ENCODE results near the gene MRPS14.

The MRPS14 gene

DNA sequence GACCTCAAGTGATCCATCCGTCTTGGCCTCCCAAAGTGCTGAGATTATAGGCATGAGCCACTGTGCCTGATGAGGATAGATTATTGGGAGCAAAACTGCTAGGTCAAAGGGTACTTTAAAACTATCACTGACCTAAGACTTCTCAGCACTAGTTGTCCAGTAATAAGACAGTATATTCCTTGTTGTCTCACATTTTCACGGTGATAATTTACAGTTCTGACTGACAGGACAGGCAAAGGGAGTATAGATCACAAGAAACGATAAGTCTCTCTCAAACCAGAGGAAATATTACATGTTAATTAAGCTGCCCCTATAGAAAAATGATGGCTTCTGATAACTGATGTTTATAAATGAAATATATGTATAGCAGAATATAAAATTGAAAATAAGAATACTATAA, 3.7 kb downstream of the MRPS14 start:
- no peak for DNase-seq

DNA sequence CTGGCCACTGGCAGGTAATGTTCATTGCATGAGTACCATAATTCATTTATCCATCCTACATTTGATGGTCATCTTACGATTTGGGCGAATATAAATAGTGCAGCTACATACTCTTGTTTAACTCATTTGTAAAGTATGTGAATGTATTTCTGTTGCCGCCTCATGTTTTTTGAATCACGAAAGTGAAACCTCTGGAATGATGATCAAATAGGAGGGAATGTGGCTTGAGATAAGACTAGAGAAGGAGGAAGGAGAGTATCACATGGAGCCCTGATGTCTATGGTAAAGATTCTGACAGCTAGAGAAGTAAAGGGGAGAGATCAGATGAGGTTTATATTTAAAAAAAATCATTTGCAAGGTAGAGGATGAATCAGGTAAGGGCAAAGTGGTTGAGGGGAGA, 8.0 kb downstream of the MRPS14 start:
- DNase-seq, result peak; percentile 92

DNA sequence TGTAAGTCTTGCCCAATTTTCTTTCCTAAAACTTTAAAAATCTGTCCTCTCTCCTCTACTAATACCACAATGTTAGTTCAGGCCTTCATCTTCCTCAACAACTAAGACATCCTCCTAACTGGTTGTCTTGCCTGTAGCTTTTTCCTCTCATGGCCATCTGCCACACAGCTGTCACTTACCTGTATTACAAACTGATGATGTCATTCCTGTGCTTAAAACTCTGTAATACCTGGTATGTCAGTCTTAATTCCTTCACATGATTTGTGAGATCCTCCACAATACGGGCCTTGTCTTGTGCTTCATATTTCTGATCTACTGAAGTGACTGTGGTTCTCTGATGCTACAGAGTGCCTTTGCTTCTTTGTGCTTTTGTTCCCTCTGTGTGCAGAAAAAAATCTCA, 9.8 kb downstream of the MRPS14 start:
- DNase-seq, result no peak

DNA sequence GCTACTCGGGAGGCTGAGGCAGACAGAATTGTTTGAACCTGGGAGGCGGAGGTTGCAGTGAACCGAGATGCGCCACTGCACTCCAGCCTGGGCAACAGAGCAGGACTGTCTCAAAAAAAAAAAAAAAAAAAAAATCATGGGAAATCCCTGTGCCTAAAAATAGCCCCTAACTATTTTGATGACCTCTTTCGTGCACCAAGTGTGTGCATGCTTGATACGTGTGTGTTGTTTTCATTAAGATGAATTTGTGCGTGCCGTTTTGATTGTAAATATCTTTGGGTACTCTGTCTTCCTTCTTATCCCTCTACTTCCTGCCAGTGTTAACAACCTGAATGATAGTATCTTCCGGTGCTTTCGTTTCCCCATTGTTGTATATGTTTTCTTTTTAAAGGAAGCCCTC, 13.7 kb downstream of the MRPS14 start:
- DNase-seq, result no peak

DNA sequence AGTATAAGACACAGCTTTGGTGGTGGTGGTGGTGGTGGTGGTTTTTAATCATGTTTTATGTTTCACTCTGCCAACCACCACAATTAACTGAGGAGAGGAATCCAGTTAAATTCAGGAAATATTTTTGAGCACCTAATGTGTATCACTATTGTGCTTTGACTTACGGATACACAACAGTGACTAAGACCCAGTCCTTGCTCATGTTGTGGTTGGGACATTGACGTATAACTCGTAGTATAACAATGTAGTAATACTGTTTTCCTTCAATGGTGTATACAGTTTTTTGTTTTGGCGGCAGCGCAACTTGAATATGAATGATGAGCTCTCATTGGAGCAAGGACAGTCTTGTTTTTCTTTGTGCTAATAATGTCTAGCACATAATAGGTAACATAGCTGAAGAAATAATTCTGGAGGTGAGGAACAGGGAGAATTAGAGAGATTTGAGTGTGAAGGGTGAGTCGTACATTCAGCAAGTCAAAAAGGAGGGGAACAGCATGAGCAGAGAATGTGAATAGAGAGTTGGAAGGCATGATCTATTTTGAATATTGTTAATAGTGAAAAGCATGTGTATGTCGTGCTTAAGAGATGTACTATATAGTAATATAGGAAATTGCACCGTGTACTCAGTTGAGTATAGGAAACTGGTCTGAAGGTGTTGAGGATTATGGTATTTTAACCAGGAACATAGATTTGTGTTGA, 18.0 kb downstream of the MRPS14 start:
- no peak for DNase-seq

DNA sequence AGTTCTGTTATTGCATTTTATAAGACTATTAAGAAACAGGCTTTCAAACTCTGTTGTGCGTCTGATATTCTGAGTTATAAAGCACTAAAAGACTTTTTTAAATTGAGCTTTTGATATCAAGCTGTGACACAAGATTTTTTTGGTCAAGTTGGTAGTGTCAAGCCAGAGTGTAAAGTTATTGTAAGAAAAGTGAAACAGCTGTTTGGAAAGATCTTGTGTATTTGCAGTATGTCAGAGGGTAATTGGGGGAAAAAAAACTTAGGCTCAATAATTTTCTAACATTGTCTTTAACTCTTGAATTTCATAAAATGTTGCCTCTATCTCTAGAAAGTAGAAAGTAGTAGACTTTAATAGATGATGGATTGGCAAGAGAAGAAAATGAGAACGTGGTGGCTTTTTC, 19.7 kb downstream of the MRPS14 start:
- DNase-seq, result no peak

DNA sequence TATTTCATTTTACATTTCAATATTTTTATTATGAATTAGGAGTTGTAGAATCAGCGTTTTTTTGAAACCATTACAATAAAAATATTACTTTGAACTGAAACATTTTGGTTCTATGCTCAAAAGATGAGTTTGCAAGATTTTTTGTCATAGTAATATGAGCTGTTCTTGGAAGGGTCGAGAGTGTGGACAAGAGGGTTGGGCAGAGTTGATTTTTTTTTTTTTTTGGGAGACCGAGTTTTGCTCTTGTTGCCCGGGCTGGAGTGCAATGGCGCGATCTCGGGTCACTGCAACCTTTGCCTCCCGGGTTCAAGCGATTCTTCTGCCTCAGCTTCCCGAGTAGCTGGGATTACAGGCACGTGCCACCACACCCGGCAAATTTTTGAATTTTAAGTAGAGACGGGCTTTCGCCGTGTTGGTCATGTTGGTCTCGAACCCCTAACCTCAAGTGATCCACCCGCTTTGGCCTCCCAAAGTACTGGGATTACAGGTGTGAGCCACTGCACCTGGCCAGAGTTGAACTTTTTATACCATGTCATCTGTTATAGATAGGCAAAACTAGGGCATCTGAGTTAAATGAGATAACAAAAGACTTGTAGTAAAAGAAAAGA, 20.2 kb downstream of the MRPS14 start:
- DNase-seq, result no peak

DNA sequence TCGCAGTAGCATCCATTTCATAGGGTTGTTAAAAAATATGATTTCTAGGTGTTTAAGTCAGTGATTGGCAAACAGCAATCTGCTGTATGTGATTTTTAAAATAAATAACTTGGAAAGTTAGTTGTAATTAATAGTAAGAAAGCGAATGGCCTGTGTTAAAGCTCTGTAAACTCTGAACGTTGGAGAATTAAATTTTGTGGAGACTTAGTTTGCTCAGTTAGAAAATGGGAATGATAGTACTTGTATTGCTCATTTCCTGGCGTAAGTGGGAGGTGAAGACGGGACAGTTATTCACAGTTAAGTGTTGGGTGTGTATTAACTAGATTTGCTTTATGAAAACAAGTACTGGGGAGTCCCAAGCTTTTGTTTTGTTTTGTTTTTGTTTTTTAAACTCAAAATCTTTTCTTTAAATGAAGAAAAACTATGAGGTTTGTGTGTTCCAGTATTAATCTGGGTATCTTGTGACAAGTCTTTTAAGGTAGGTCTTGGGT, 22.5 kb downstream of the MRPS14 start:
- no peak for DNase-seq

DNA sequence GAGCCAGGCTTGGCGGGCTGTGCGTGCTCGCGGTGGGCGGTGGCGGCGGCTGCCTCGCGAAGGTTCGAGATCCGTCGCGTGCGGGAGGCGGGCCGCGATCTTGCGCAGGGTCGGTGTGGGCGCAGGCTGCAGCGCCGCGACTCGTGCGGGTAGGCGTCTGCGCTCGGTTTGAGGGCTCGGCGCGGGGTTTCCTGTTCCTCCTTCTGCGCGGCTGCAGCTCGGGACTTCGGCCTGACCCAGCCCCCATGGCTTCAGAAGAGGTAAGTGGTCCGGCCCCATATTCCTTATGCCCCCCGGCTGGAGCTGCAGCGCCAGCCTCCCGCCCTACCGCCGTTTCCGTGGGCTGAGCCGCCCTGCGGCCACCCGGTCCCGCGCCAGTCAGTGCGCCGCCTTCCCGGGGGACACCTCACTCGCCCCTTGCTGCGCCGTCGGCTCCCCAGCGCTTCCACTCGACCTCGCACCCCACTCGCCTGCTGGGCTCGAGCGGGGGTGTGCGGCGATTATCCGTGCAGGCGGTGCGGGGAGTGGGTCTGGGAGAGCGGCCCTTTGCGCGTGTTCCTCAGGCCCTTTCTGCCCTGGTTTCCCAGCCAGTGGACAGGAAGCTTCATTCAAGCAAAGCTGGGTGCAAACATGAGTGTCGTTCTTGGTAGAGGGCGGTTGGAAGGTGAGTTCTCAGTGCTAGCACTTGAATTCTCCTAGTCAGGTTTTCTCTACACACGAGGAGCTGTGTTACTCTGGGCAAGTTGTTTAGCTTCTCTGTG, 23.1 kb downstream of the MRPS14 start, which contains the start of gene CACYBP:
Gene CACYBP, plus strand, starts transcription at position 12 of the 761 bp plus-strand sequence. Its CDS starts 234 bp downstream, at position 246.
- peak; percentile 22 for DNase-seq

DNA sequence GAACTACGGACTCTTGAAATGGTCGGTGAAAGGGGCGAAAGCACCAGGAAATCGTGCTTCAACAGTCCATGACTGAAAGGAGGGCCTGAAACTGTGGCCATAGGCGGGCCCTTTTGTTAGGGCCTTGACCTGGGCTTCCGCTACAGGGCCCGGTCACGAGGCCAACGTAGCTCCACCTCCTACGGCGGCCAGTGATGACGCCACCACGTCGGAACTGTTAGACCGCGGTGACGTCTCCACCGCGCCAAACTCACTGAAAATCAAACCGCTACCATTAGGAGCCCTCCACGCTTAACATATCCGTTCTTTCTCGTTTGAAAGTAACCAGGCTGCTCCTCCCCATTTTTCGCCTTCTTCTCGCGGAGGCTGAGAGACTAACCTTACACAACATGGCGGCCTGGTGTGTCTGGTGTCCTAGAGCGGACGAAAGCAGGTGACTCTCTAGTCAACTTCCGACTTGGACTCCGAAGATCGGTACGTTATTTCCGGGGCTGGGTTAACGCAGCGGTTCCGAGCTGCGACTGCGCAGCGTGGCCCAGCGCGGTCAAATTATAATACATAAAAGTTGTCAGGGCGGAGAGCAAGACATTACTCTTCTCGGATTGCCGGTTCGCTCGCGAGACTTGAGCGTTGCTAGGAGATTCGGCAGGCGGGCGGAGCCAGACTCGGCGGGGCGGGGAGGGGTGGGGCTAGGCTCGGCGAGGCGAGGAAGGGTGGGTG, 23.8 kb downstream of the MRPS14 start:
- DNase-seq, result peak; percentile 99

DNA sequence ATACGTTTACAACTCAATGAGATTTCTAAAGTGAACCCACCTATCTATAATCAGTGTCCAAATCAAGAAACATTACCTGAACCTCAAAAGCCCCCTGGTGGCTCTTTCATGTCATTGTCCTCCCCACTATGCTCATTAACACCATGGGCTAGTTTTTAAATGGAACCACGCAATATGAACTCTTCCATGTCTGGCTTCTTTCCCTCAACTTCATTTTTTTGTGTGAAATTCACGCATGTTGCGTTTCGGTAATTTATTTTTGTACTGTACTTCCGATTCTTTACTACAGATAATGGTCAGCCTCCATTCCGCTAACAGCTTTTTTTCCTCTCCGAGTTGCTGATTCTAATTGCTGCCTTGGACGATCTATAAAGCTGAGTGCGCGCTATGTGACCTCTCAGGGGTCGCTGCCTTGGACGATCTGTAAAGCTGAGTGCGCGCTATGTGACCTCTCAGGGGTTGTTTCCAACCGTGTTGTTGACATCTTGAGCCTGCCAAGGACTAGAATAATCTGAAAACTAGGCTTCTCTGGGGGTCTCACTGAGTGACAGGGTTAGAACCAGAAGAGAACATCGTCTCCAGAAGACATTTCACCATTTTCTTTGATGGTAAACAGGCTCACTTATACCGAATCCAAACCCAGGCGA, 24.5 kb downstream of the MRPS14 start:
- peak; percentile 60 for DNase-seq

DNA sequence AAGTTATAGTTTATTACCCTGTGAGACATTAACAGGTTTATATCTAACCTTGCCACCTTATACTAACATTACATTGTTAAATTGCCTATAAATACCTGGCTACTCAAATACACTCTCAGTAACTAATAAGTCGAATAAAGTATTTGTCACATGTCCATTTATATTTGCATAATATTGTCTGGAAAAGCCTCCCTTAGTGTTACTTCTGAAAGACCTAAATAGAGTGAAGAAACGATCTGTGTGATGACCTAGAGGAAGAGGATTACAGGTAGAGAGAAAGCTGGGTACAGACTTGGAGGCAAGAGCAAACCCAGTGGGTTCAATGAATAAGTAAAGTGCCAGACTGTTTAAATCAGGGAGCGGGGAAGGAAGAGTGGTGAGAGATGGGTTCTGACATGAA, 26.2 kb downstream of the MRPS14 start:
- no peak for DNase-seq

DNA sequence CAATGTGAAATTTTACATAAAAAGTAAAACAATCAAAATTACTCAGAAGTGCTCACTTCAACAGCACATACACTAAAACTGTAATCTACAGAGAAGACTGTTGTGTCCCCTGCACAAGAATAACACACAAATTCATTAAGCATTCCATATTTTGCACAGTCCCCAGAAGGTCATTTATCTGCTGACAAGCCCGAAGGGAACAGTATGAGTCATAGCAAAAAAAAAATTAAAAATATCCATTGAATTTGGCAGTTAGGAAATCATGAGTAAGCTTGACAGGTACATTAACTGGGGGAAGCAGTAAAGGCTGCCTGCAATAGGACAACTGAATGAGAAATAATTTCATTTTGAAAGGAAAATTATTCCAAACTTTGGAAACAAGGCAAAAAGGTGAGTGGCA, 26.7 kb downstream of the MRPS14 start:
- peak; percentile 47 for DNase-seq

DNA sequence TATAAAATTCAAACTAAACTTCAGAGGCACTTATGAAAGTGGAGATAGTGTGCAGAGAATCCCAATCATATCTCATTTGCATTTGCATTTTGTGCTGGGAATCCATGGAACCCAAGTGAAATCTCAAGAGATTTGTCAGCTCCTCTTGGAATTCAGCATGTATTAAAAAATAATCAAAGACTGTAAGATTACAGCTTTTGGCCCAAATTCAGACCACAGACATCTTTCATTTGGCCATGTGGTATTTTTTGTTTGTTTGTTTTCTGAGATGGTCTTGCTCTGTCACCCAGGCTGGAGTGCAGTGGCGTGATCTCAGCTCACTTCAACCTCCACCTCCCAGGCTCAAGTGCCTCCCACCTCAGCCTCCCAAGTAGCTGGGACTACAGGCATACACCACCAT, 27.3 kb downstream of the MRPS14 start:
- peak; percentile 44 for DNase-seq

DNA sequence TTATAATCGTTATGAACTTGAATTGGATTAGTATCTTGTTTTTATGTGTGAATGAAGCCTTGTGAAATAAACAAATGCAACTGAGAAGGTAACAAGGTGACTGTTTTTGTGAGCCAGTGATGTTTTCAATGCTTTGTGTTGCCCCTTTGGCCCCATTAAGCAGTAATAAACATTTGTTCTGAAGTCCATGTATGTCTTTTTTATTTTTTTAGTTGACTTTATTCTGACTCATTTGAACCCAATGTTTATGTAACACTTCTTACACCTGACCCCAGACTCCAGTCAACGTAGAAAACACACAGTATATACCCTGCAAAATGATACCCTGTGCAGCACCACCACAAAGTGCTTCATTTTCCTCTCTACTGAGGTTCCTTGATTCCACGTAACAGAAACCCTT, 28.1 kb downstream of the MRPS14 start:
- DNase-seq, result no peak

DNA sequence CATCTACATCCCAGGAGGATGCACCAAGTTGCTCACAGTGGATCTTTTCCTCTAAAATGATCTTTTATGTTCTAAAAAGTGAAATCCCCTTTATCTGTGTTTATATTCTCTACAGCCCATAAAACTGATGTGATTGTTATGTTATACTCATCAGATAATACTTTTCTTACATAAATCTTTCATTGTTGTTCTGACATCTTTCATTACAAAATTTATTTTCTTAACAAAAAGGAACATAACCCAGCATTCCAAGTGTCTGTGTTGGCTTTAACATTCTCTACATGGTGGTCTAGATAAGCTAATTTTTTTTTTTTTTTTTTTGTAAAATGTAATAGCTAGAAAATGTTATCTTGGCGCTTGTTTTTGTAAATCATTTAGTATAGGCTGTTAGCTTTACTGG, 31.8 kb downstream of the MRPS14 start:
- no peak for DNase-seq

DNA sequence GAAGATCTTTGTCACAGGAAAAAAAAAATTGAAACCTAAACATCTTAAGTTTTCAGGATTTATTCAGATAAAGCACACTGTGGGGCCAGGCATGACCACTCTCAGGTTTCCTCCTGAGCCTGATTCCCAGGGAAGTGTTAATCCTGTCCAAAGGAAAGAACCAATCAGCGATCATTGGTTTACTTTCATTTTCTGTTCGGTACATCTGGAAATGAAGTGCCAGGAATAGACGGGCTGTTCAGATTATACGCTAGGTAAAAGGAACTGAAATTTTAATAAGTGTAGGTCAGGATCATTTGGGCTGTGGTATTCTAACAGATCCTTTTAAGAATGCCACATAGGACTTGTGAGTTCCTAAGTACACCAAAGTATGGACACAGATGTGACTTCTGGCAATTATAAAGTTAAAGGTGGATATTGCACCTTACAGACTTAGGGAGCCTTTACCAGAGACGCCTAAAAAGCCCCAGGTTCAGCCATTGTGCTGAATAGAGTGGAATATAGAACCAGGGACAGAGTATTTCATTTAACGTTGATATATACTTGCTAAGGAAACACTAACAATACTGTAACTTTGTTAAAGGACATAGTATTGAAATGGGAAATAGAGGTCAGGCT, 32.7 kb downstream of the MRPS14 start:
- peak; percentile 33 for DNase-seq

DNA sequence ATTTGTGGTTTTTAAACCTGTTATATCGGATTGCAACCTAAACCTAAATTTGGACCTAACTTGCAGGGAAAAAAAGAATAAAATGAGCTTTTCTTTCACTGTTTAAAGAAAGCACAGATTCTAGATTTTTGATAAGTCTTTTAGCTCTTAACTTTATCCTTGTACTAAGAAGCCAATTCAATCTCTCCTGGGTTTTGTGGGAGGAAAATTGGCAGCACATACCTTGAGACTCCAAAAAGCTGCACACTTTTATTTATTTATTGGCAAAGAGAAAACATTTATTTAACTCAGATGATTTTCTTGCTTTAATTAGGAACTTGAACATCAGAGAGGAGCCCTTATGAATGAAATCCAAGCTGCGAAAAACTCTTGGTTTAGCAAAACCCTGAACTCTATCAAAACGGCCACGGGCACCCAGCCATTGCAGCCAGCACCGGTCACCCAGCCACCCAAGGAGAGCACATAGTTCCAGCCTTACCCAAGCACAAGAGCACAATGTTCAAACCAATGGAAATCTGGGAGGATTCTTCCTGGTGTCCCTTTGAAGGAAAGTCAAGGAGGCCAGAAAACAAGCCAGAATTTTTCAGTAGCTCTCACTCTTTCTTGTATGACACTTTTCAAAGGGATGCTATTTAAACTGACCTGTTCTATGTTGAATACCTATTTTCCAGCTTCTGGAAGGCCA, 33.5 kb downstream of the MRPS14 start:
- no peak for DNase-seq

DNA sequence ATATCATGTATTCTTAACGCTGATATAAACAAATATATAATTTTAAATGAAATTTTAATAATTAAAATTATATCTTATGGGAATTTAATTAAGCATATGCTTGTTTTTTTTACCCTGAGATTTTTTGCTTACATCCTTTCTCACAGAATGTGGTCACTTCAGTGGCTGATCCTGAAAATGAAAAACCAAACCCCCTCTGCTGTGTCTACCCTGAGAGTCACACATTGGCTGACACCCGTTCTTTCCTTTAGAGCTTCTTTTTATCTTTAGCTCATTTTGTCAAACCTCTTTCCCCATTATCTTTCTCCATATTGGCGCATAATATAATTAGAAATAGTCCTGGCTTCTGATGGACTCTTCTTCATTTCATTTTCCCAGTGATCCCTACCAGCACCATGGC, 34.2 kb downstream of the MRPS14 start:
- DNase-seq, result no peak

DNA sequence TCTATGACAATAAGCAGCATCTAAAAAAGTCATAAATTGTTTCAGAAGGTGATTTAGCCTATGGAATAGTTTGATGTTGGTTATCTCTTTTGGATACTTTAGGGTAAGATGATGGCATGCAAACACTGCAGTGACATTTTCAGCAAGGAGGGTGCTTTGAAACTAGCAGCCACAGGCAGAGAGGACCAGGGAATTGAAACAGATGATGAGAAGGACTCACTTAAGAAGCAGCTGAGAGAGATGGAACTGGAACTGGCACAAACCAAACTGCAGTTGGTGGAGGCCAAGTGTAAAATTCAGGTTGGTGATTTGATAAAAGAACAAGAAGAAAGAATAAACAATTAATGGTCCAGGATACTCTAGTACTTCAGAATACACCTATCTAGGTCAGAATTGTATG, 34.7 kb downstream of the MRPS14 start:
- no peak for DNase-seq

DNA sequence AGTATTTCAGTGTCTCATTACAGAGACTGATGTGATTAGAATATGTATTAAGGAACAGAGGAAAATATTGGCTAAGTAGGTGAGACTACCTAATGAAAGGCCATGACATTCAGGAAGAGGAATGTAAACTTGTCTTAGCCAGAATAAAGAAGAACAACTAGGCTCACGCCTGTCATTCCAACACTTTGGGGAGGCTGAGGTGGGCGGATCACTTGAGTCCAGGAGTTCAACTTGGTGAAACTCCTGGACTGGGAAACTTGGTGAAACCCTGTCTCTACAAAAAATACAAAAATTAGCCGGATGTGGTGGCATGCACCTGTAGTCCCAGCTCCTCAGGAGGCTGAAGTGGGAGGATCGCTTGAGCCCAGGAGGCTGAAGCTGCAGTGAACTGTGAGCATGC, 38.3 kb downstream of the MRPS14 start:
- no peak for DNase-seq
